Upper lobe of left lung (tissue), 4 donors: ENCODE results near the gene MRGPRD.

Experiments used
- EP300 ChIP-seq, 4 donors: sonication (generic); formaldehyde crosslinking; IDR thresholded peaks; one replicate each; pipeline ENCODE4 v1.5.1; 2017; ENCODE audit warnings: antibody characterized with exemption in 4 of 4, control low read depth in 2 of 4
- POLR2A ChIP-seq, 4 donors: fragments of 450-650 bp; IDR thresholded peaks; one replicate each; pipeline ENCODE4 v1.5.1; 2016 to 2017; ENCODE audit warnings: antibody characterized with exemption in 4 of 4, mild to moderate bottlenecking in 2 of 4
- TF ChIP-seq, protein P1 (sequence below), 6 experiments: fragments of 450-650 bp in 4 of 6; fragments of 200-600 bp in 2 of 6; sonication (generic) in 2 of 6; IDR thresholded peaks; one replicate each; pipeline ENCODE4 v1.5.1; 2016 to 2019; ENCODE audit warnings: antibody characterized with exemption in 6 of 6

DNA sequence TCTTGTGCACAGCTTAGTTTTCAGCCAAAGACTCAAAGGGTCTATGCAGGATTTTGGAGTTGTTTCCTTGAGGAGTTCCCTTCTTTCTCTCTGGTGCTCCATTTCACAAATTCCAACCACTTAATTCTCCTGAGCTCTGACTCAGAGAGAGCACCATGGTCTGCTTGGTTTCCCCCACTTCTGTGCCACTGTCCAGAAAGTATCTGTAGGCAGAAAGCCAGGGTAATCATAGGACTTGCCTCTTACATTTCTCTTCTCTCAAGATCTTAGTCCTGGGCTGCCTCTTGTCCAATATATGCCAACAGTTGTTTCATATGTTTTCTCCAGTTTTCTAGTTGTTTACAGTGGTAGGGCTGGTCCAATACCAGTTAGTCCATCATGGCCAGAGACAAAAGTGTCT is 6.4 kb upstream of the MRGPRD start:
- TF ChIP-seq, protein P1, sequence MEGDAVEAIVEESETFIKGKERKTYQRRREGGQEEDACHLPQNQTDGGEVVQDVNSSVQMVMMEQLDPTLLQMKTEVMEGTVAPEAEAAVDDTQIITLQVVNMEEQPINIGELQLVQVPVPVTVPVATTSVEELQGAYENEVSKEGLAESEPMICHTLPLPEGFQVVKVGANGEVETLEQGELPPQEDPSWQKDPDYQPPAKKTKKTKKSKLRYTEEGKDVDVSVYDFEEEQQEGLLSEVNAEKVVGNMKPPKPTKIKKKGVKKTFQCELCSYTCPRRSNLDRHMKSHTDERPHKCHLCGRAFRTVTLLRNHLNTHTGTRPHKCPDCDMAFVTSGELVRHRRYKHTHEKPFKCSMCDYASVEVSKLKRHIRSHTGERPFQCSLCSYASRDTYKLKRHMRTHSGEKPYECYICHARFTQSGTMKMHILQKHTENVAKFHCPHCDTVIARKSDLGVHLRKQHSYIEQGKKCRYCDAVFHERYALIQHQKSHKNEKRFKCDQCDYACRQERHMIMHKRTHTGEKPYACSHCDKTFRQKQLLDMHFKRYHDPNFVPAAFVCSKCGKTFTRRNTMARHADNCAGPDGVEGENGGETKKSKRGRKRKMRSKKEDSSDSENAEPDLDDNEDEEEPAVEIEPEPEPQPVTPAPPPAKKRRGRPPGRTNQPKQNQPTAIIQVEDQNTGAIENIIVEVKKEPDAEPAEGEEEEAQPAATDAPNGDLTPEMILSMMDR (IDR thresholded peaks at IDR 0.05) = no peak
- TF ChIP-seq POLR2A (IDR thresholded peaks at IDR 0.05) = no peak
- no peak for TF ChIP-seq EP300 (IDR thresholded peaks at IDR 0.05)
